Vagina (tissue), 2 donors: ENCODE data around the gene MSH5. TPM values are rescaled to one million over a fixed set of nuclear protein-coding genes. Genes with fewer than 3 reads are reported as not detected.

Experiments used
- DNase-seq, 2 donors: peaks; one replicate each; pipeline ENCODE4 v3.0.0-alpha.2; 2017; ENCODE audit errors: extremely low spot score in 2 of 2
- H3K27ac ChIP-seq: fragments of 200-600 bp; sonication (generic); one replicate; pipeline ENCODE4 v1.5.1; 2019
- H3K27me3 ChIP-seq: fragments of 200-600 bp; sonication (generic); one replicate; pipeline ENCODE4 v1.5.1; 2019
- H3K36me3 ChIP-seq, 2 donors: fragments of 200-600 bp; sonication (generic); one replicate each; pipeline ENCODE4 v1.5.1; 2017 to 2019
- H3K4me1 ChIP-seq: fragments of 200-600 bp; sonication (generic); one replicate; pipeline ENCODE4 v1.5.1; 2019
- H3K4me3 ChIP-seq, 2 donors: fragments of 200-600 bp; sonication (generic); 1 replicate in 1 of 2; 2 replicates in 1 of 2; pipeline ENCODE4 v1.5.1; 2016 to 2019
- H3K9me3 ChIP-seq: fragments of 200-600 bp; sonication (generic); one replicate; pipeline ENCODE4 v1.5.1; 2019
- CTCF ChIP-seq, 3 experiments: fragments of 450-650 bp in 2 of 3; fragments of 200-600 bp in 1 of 3; sonication (generic) in 1 of 3; IDR thresholded peaks; one replicate each; pipeline ENCODE4 v1.5.1; 2017 to 2019; ENCODE audit warnings: antibody characterized with exemption in 3 of 3, mild to moderate bottlenecking in 2 of 3, moderate library complexity in 2 of 3
- POLR2A ChIP-seq, 2 donors: fragments of 450-650 bp; IDR thresholded peaks; one replicate each; pipeline ENCODE4 v1.6.1; 2017; ENCODE audit warnings: antibody characterized with exemption in 2 of 2, mild to moderate bottlenecking in 2 of 2, moderate library complexity in 2 of 2
- POLR2AphosphoS5 ChIP-seq, 2 donors: sonication (generic); formaldehyde crosslinking; IDR thresholded peaks; one replicate each; pipeline ENCODE4 v1.9.0; 2017; ENCODE audit warnings: antibody characterized with exemption in 2 of 2, mild to moderate bottlenecking in 2 of 2, low read depth in 1 of 2; ENCODE audit not compliant: insufficient read depth in 1 of 2
- intact Hi-C: fragments of 100-400 bp; cut with DNase I; formaldehyde crosslinking; loops from one replicate; pipeline ENCODE4 v1.15.1; 2023
- total RNA-seq: library from RNA; depleted of rRNA; stranded (reverse); fragments of >200 nt; gene quantifications from one replicate; pipeline ENCODE4 v1.2.3, GENCODE V29; 2016

MSH5 gene
- total RNA-seq, 1 donor from 2014 or later, result 11.0 TPM

GRCh38 chr6:31760790-31761189 lies 21.0 kb downstream of the MSH5 start:
- Histone ChIP-seq H3K9me3 (no peaks in the 10 kb centered on the region), H3K27me3 (no peaks in the 10 kb centered on the region), H3K4me3 (no peak overlapping the region), H3K27ac (no peak overlapping the region), H3K4me1 (no peaks in the 10 kb centered on the region), H3K36me3 (no peaks in the 10 kb centered on the region)
- intact Hi-C loops, result no loop called here
- no peak for DNase-seq
- TF ChIP-seq POLR2AphosphoS5 (IDR thresholded peaks at IDR 0.05; ENCODE audit: insufficient read depth in 1 of 2, low read depth in 1 of 2) (no peak), POLR2A (IDR thresholded peaks at IDR 0.05) (no peak), CTCF (IDR thresholded peaks at IDR 0.05) (no peak)

GRCh38 chr6:31761343-31761742 lies 21.5 kb downstream of the MSH5 start:
- Histone ChIP-seq H3K4me1 (no peaks in the 10 kb centered on the region), H3K9me3 (no peaks in the 10 kb centered on the region), H3K27ac (no peak overlapping the region), H3K36me3 (no peaks in the 10 kb centered on the region), H3K27me3 (no peaks in the 10 kb centered on the region), H3K4me3 (no peak overlapping the region)
- DNase-seq, result no peak
- TF ChIP-seq POLR2AphosphoS5 (IDR thresholded peaks at IDR 0.05; ENCODE audit: insufficient read depth in 1 of 2, low read depth in 1 of 2) (no peak), CTCF (IDR thresholded peaks at IDR 0.05) (no peak), POLR2A (IDR thresholded peaks at IDR 0.05) (no peak)
- intact Hi-C loops, result no loop called here

GRCh38 chr6:31762356-31762755 lies 22.6 kb downstream of the MSH5 start, which contains the start of gene SAPCD1:
Gene SAPCD1 (plus strand): TSS chr6:31762656. CDS start chr6:31763055, 399 bp downstream.
- intact Hi-C loops, result no loop called here
- no peak within 1 kb of the TSS for H3K4me3 ChIP-seq
- H3K36me3 ChIP-seq, result no peaks in the 10 kb centered on the region
- DNase-seq, result no peak
- H3K27me3 ChIP-seq, result no peaks in the 10 kb centered on the region
- TF ChIP-seq POLR2A (IDR thresholded peaks at IDR 0.05) (no peak), CTCF (IDR thresholded peaks at IDR 0.05) (no peak), POLR2AphosphoS5 (IDR thresholded peaks at IDR 0.05; ENCODE audit: insufficient read depth in 1 of 2, low read depth in 1 of 2) (no peak)
- no peaks in the 10 kb centered on the region for H3K9me3 ChIP-seq
- H3K4me1 ChIP-seq, result no peaks in the 10 kb centered on the region
- no peak within 1 kb of the TSS for H3K27ac ChIP-seq

- Histone ChIP-seq H3K36me3 (no peaks in the 10 kb centered on the region), H3K4me3 (no peak overlapping the region), H3K27ac (no peak overlapping the region), H3K27me3 (no peaks in the 10 kb centered on the region), H3K9me3 (no peaks in the 10 kb centered on the region), H3K4me1 (no peaks in the 10 kb centered on the region)
- DNase-seq, result no peak
- intact Hi-C loops, result no loop called here
- TF ChIP-seq CTCF (IDR thresholded peaks at IDR 0.05) (no peak), POLR2AphosphoS5 (IDR thresholded peaks at IDR 0.05; ENCODE audit: insufficient read depth in 1 of 2, low read depth in 1 of 2) (no peak), POLR2A (IDR thresholded peaks at IDR 0.05) (no peak)
These were observed 23.2 kb downstream of the MSH5 start for GRCh38 chr6:31762878-31763618.

GRCh38 chr6:31763619-31763940 lies 23.8 kb downstream of the MSH5 start:
- Histone ChIP-seq H3K27ac (no peak overlapping the region), H3K27me3 (no peaks in the 10 kb centered on the region), H3K9me3 (no peaks in the 10 kb centered on the region), H3K4me3 (no peak overlapping the region), H3K36me3 (no peaks in the 10 kb centered on the region), H3K4me1 (no peaks in the 10 kb centered on the region)
- TF ChIP-seq CTCF (IDR thresholded peaks at IDR 0.05), result no peak
- no peak for TF ChIP-seq POLR2AphosphoS5 (IDR thresholded peaks at IDR 0.05; ENCODE audit: insufficient read depth in 1 of 2, low read depth in 1 of 2)
- TF ChIP-seq POLR2A (IDR thresholded peaks at IDR 0.05), result no peak
- no peak for DNase-seq
- intact Hi-C loops, result no loop called here
